NCI-H526 (cell line): ENCODE measurements around the gene ST6GALNAC3.

ENCODE experiments used
- DNase-seq, 2 experiments: peaks; one replicate each; lab custom pipeline; 2025; lab: John Stamatoyannopoulos, UW

ST6GALNAC3 gene

GRCh38 chr1:76247261-76247852, 172.8 kb downstream of the ST6GALNAC3 start:
- DNase-seq: no peak

GRCh38 chr1:76250271-76250670, 175.7 kb downstream of the ST6GALNAC3 start:
- DNase-seq: no peak

- no peak for DNase-seq
Observed at GRCh38 chr1:76252431-76252830, 177.9 kb downstream of the ST6GALNAC3 start.

- DNase-seq: no peak
Observed at GRCh38 chr1:76254104-76255030, 179.8 kb downstream of the ST6GALNAC3 start.

- DNase-seq: no peak
Observed at GRCh38 chr1:76256289-76257223, 182.0 kb downstream of the ST6GALNAC3 start.

- no peak for DNase-seq
Observed at GRCh38 chr1:76257823-76258222, 183.3 kb downstream of the ST6GALNAC3 start.

- DNase-seq: no peak
Observed at GRCh38 chr1:76259270-76259669, 184.7 kb downstream of the ST6GALNAC3 start.

- no peak for DNase-seq
Observed at GRCh38 chr1:76260279-76260678, 185.7 kb downstream of the ST6GALNAC3 start.

GRCh38 chr1:76262601-76263000, 188.1 kb downstream of the ST6GALNAC3 start:
- no peak for DNase-seq

- no peak for DNase-seq
Observed at GRCh38 chr1:76264642-76265041, 190.1 kb downstream of the ST6GALNAC3 start.

- DNase-seq: no peak
Observed at GRCh38 chr1:76266762-76267161, 192.2 kb downstream of the ST6GALNAC3 start.

- DNase-seq: no peak
Observed at GRCh38 chr1:76267631-76268030, 193.1 kb downstream of the ST6GALNAC3 start.

- DNase-seq: peak in 1 of 2 experiments; percentile 34
Observed at GRCh38 chr1:76268341-76268740, 193.8 kb downstream of the ST6GALNAC3 start.

- DNase-seq: no peak
Observed at GRCh38 chr1:76269155-76269554, 194.6 kb downstream of the ST6GALNAC3 start.

- DNase-seq: no peak
Observed at GRCh38 chr1:76274302-76274701, 199.8 kb downstream of the ST6GALNAC3 start.

GRCh38 chr1:76274718-76275117, 200.2 kb downstream of the ST6GALNAC3 start:
- DNase-seq: no peak

GRCh38 chr1:76278711-76279100, 204.2 kb downstream of the ST6GALNAC3 start:
- DNase-seq: no peak

- DNase-seq: peak in 1 of 2 experiments; percentile 14
Observed at GRCh38 chr1:76279101-76279748, 204.7 kb downstream of the ST6GALNAC3 start.

- DNase-seq: no peak
Observed at GRCh38 chr1:76281306-76281705, 206.8 kb downstream of the ST6GALNAC3 start.

- DNase-seq: no peak
Observed at GRCh38 chr1:76284842-76285241, 210.3 kb downstream of the ST6GALNAC3 start.

GRCh38 chr1:76285578-76286135, 211.1 kb downstream of the ST6GALNAC3 start:
- DNase-seq: no peak
